ENCODE data around the gene BSG.
"Not testable (repeated sequence)": the region's sequence is repeated elsewhere in the genome, so short reads cannot be mapped to it uniquely, and the experiment has no call there.

Gene BSG

DNA sequence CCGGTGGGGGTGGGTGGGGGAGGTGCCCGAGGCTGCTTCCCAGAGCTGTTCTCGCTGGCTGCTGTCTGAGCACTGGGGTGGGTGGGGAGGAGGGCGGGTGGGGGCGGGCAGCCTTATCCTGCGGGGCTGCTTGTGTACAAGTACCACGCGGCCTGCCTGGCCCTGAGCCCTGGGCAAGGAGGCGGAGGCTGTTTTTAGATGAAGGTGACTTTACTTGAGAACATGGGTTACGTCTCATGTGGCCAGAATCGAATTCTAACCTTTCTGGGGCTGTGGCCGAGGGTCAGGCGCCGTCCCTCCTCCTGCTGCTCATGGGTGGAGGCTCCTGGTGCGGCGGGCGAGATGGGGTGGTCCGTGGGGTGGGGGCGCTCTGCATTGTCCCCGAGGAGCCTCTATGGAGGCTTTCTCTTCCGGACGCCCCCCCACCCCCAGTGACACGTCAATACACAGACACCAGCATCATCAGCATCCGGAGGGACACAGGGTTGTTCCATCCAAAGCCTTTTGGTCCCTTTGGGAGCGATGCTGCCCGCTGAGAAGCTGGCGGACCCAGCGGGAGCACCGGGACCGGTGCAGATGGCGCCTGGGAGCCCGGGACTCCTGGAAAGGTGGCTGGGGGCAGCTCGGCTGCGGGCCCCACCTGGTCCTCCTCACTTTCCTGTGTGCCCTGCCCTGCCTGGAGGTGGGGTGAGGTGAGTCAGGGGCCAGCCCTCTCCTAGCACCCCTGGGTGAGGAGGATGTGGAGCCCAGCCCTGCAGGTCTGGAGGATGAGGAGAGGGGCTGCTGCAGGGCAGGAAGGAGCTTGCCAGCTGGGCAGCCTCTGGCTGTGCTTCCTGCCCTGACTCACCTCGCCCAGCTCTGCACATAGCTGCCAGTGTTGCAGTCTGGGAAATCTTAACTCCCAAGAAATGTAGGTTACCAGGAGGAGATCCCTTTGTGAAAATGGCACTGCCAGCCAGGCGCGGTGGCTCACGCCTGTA, 3.4 kb downstream of the BSG start:
- no peak overlapping the region for H3K27ac Mint-ChIP-seq
- peaks cover 46% of the 10 kb centered on the region for H3K4me1 Mint-ChIP-seq
- H3K9me3 Mint-ChIP-seq: no peaks in the 10 kb centered on the region
- peak overlapping the region; percentile 98 for H3K4me3 Mint-ChIP-seq
- ATAC-seq (no peak), DNase-seq (ENCODE audit: low spot score in 2 of 2) (no peak)
- peaks cover 29% of the 10 kb centered on the region for H3K36me3 Mint-ChIP-seq

- ATAC-seq: no peak
- Mint-ChIP-seq H3K9me3 (no peaks in the 10 kb centered on the region), H3K4me3 (no peak overlapping the region), H3K4me1 (peaks cover 37% of the 10 kb centered on the region), H3K36me3 (peaks cover 18% of the 10 kb centered on the region), H3K27ac (no peak overlapping the region)
- no peak for DNase-seq (ENCODE audit: low spot score in 2 of 2)
Measured at GRCh38 chr19:576768-577438, 4.5 kb downstream of the BSG start.

GRCh38 chr19:577439-578392, 5.3 kb downstream of the BSG start:
- Mint-ChIP-seq H3K27ac (no peak overlapping the region), H3K9me3 (no peaks in the 10 kb centered on the region), H3K36me3 (peaks cover 16% of the 10 kb centered on the region), H3K4me3 (no peak overlapping the region), H3K4me1 (peaks cover 33% of the 10 kb centered on the region)
- no peak for DNase-seq (ENCODE audit: low spot score in 2 of 2)
- no peak for ATAC-seq

- H3K9me3 Mint-ChIP-seq: no peaks in the 10 kb centered on the region
- H3K4me3 Mint-ChIP-seq: no peak overlapping the region
- DNase-seq (ENCODE audit: low spot score in 2 of 2) (no peak), ATAC-seq (no peak)
- no peak overlapping the region for H3K27ac Mint-ChIP-seq
- H3K36me3 Mint-ChIP-seq: peaks cover 26% of the 10 kb centered on the region
- peaks cover 31% of the 10 kb centered on the region for H3K4me1 Mint-ChIP-seq
Measured at GRCh38 chr19:579111-579841, 6.9 kb downstream of the BSG start.

DNA sequence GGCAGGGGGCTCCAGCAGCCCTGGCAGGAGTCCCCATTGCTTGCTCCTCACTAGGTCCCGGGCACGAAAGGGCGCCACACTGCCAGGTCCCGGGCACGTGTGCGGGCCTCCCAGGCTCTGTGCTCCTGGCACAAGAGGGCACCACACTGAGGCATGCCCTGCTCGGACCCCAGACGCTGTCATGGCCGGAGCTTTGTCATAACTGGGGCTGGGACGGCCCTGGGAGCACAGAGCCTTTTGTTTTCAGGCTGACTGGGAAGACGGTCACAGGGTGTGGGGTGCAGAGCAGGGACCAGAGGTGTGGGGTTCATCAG, 7.4 kb downstream of the BSG start:
- no peak for ATAC-seq
- H3K4me3 Mint-ChIP-seq: no peak overlapping the region
- no peak for DNase-seq (ENCODE audit: low spot score in 2 of 2)
- H3K4me1 Mint-ChIP-seq: peaks cover 27% of the 10 kb centered on the region
- H3K9me3 Mint-ChIP-seq: no peaks in the 10 kb centered on the region
- H3K27ac Mint-ChIP-seq: no peak overlapping the region
- H3K36me3 Mint-ChIP-seq: peaks cover 26% of the 10 kb centered on the region

- DNase-seq (ENCODE audit: low spot score in 2 of 2): no peak
- Mint-ChIP-seq H3K36me3 (peaks cover 26% of the 10 kb centered on the region), H3K4me1 (peaks cover 22% of the 10 kb centered on the region), H3K4me3 (no peak overlapping the region), H3K9me3 (no peaks in the 10 kb centered on the region), H3K27ac (no peak overlapping the region)
- ATAC-seq: no peak
Measured at GRCh38 chr19:580274-580835, 8.0 kb downstream of the BSG start.

DNA sequence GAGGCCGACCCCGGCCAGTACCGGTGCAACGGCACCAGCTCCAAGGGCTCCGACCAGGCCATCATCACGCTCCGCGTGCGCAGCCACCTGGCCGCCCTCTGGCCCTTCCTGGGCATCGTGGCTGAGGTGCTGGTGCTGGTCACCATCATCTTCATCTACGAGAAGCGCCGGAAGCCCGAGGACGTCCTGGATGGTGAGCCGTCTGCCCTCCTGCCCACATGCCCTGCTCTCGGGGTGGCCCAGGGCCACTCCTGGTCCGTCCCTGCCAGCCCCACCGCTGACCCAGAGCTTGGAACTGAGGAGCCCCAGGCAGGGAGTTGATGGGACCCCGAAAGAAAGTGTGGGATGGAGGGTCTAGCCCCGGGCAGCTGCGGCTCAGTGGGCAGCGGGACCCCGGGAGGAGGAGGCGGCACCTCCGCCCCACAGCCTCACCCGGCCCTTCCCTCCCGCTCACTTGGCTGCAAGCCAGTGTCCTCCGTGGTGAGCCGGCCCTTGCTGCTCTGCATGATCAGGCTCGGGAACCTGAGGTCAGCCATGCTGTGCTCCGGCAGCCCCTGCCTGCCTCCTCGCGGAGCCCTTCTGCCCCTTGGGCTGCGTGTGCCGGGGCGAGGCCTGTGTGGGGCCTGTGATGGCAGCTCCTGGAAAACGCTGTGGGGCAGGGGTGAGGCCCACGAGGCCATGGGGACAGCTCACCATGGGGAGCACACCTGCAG, 9.2 kb downstream of the BSG start:
- peaks cover 10% of the 10 kb centered on the region for H3K4me1 Mint-ChIP-seq
- H3K27ac Mint-ChIP-seq: no peak overlapping the region
- no peak for ATAC-seq
- no peaks in the 10 kb centered on the region for H3K9me3 Mint-ChIP-seq
- H3K36me3 Mint-ChIP-seq: peaks cover 26% of the 10 kb centered on the region
- no peak for DNase-seq (ENCODE audit: low spot score in 2 of 2)
- no peak overlapping the region for H3K4me3 Mint-ChIP-seq

GRCh38 chr19:582497-583197, 10.3 kb downstream of the BSG start:
- H3K4me1 Mint-ChIP-seq: peaks cover 6% of the 10 kb centered on the region
- H3K4me3 Mint-ChIP-seq: no peak overlapping the region
- no peak overlapping the region for H3K27ac Mint-ChIP-seq
- no peak for ATAC-seq
- no peaks in the 10 kb centered on the region for H3K9me3 Mint-ChIP-seq
- H3K36me3 Mint-ChIP-seq: peaks cover 26% of the 10 kb centered on the region
- no peak for DNase-seq (ENCODE audit: low spot score in 2 of 2)

DNA sequence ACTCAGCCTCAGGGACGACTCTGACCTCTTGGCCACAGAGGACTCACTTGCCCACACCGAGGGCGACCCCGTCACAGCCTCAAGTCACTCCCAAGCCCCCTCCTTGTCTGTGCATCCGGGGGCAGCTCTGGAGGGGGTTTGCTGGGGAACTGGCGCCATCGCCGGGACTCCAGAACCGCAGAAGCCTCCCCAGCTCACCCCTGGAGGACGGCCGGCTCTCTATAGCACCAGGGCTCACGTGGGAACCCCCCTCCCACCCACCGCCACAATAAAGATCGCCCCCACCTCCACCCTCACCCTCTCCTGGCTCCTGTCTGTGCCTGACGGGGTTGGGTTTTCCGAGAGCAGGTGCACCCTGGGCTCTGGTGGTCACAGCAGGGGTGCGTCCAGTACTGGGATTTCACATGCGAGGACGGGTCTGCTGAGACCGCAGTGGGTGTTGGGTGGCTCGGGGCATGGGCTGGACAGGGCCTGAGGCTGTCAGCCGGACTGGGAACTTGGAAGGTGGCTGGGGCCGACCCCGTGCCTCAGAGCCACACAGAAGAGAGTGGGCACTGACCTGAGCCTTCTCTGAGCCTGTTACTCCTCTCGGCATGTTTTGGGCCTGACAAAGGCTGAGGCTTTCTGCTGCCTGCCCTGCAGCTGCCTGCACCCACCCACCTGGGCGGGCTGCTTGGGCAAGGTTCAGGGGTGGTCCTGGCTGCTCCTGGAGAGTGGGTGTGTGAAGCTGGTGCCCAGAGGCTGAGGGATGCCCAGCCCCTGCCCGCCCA, 11.0 kb downstream of the BSG start:
- H3K4me3 Mint-ChIP-seq: no peak overlapping the region
- peak overlapping the region; percentile 58 for H3K27ac Mint-ChIP-seq
- H3K36me3 Mint-ChIP-seq: peaks cover 26% of the 10 kb centered on the region
- no peak for DNase-seq (ENCODE audit: low spot score in 2 of 2)
- H3K9me3 Mint-ChIP-seq: no peaks in the 10 kb centered on the region
- no peak for ATAC-seq
- peaks cover 10% of the 10 kb centered on the region for H3K4me1 Mint-ChIP-seq

- Mint-ChIP-seq H3K9me3 (no peaks in the 10 kb centered on the region), H3K4me3 (no peak overlapping the region), H3K4me1 (peaks cover 12% of the 10 kb centered on the region), H3K27ac (peak overlapping the region; percentile 58), H3K36me3 (peaks cover 26% of the 10 kb centered on the region)
- DNase-seq (ENCODE audit: low spot score in 2 of 2) (no peak), ATAC-seq (no peak)
Measured at GRCh38 chr19:583968-584239, 11.5 kb downstream of the BSG start.

DNA sequence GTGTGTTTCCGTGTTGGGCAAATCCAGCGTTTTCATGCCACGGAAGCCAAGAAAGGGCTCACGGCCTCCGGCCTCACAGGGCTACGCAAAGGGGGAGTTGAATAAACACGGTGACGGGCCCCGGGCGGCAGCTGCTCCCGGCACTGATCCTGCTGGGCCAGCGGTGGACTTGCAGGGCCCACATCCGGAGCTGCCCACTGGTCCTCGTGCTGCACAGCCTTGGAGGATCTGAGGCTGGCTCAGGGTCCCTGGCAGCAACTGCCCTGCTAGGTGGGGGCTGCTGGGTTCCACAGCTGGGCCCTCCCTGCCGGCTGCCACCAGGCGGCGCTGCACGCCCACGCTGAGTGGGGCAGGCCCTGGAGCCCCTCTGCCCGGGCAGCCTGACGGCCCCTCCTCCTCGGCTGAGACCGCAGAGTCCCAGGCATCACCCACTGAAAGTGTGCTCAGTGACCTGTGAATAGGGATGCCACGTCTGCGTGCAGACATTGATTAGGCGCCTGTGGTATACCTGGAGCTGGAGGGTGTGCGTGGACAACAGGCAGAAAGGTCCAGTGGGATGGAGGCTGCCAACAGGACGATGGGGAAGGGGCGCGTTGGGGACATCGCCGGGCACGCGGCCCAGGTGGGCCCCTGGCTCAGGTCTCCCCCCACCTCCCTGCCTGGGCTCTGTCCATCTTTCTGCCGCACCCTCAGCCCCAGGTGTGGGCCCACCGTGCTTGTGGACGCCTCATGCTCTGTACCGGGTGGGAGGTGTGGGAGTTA, 12.0 kb downstream of the BSG start:
- DNase-seq (ENCODE audit: low spot score in 2 of 2): peak; percentile 74 to 84
- Mint-ChIP-seq H3K4me3 (no peak overlapping the region), H3K4me1 (peaks cover 12% of the 10 kb centered on the region), H3K36me3 (peaks cover 26% of the 10 kb centered on the region), H3K9me3 (no peaks in the 10 kb centered on the region), H3K27ac (peak overlapping the region; percentile 58)
- peak; percentile 74 for ATAC-seq

- DNase-seq (ENCODE audit: low spot score in 2 of 2); H3K4me3 Mint-ChIP-seq; H3K9me3 Mint-ChIP-seq; H3K27ac Mint-ChIP-seq; ATAC-seq: not testable (repeated sequence)
- H3K4me1 Mint-ChIP-seq: peaks cover 12% of the 10 kb centered on the region
- H3K36me3 Mint-ChIP-seq: peaks cover 22% of the 10 kb centered on the region
Measured at GRCh38 chr19:585146-585545, 12.8 kb downstream of the BSG start.

Data from stimulated activated effector memory CD8-positive, alpha-beta T cell treated with anti-CD3 and anti-CD28 coated beads, Interleukin-12 subunit alpha, Interleukin-12 subunit beta, amount 100 ng/mL, for 72 hours (primary cell).